ENCODE data around the gene GAS5.
"Not testable (repeated sequence)": the region's sequence is repeated elsewhere in the genome, so short reads cannot be mapped to it uniquely, and the experiment has no call there.

GAS5 gene

DNA sequence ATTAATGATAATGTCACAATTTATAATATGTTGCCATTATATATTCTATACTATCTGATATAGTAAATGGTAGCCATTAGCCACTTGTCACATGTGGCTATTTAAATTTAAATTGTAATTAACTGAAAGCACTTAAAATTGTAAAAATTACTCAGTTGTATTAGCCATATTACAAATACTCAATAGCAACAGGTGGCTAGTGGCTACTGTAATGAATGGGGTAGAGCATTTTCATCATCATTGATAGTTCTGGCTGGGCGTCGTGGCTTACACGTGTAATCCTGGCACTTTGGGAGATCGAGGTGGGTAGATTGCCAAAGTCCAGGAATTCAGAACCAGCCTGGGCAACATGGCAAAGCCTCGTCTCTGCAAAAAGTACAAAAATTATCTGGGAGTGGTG lies 16.9 kb upstream of the GAS5 start:
- Mint-ChIP-seq H3K27ac (no peak overlapping the region), H3K9me3 (no peaks in the 10 kb centered on the region), H3K4me3 (no peak overlapping the region)

GRCh38 chr1:173881117-173881516 lies 13.3 kb upstream of the GAS5 start:
- not testable (repeated sequence) for ATAC-seq, DNase-seq, H3K27me3 Mint-ChIP-seq, H3K9me3 Mint-ChIP-seq, H3K27ac Mint-ChIP-seq, H3K4me1 Mint-ChIP-seq, H3K4me3 Mint-ChIP-seq
- H3K36me3 Mint-ChIP-seq (ENCODE audit: low read depth): peaks cover 24% of the 10 kb centered on the region

More for the DNA sequence above, 16.9 kb upstream of the GAS5 start:
- DNase-seq (no peak), ATAC-seq (no peak)
- H3K27me3 Mint-ChIP-seq: no peaks in the 10 kb centered on the region
- peaks cover 17% of the 10 kb centered on the region for H3K4me1 Mint-ChIP-seq
- peaks cover 34% of the 10 kb centered on the region for H3K36me3 Mint-ChIP-seq (ENCODE audit: low read depth)

- Mint-ChIP-seq H3K9me3 (no peaks in the 10 kb centered on the region), H3K4me1 (peaks cover 2% of the 10 kb centered on the region), H3K27me3 (no peaks in the 10 kb centered on the region), H3K27ac (no peak overlapping the region), H3K36me3 (ENCODE audit: low read depth) (peaks cover 29% of the 10 kb centered on the region), H3K4me3 (no peak overlapping the region)
- DNase-seq (no peak), ATAC-seq (no peak)
Observed at GRCh38 chr1:173878251-173878650, 10.5 kb upstream of the GAS5 start.

DNA sequence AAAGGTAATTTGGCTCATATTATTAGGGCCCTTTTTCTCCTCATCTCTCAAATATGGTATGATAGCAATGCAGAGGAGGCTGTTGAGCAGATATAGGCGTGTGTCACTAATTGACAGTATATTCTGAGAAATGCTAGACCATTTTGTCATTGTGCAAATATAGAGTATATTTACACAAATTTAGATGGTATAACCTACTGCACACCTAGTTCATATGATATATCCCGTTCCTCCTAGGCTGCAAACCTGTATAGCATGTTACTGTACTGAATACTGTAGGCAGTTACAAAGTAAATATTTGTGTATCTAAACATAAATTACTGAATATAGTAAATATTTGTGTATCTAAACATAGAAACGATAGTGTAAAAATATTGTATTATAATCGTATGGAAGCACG lies 8.9 kb upstream of the GAS5 start:
- no peaks in the 10 kb centered on the region for H3K9me3 Mint-ChIP-seq
- ATAC-seq (no peak), DNase-seq (no peak)
- peaks cover 33% of the 10 kb centered on the region for H3K36me3 Mint-ChIP-seq (ENCODE audit: low read depth)
- no peaks in the 10 kb centered on the region for H3K27me3 Mint-ChIP-seq
- no peak overlapping the region for H3K27ac Mint-ChIP-seq
- no peak overlapping the region for H3K4me3 Mint-ChIP-seq
- peaks cover 8% of the 10 kb centered on the region for H3K4me1 Mint-ChIP-seq

DNA sequence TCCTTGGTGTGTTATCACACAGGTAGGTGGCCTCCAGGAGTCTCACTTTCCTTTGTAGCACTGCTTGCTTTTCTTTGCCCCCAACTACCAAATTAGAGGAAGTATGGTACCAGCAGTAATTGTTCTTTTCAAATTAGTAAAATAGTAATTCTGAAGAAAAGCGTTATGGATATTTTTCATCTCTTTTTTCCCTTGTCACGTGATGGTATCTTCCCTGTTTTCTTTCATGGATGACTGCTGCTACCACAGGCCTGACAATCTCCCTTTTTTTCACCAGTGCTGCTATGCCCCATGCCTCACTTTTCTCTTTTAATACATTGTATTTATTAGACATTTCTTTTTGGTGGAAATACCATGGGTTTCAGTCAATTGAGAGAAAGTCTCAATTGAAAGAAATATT lies 3.7 kb upstream of the GAS5 start:
- peaks cover 36% of the 10 kb centered on the region for H3K36me3 Mint-ChIP-seq (ENCODE audit: low read depth)

GRCh38 chr1:173871091-173871490 lies 3.3 kb upstream of the GAS5 start:
- Mint-ChIP-seq H3K9me3 (no peaks in the 10 kb centered on the region), H3K27me3 (peaks cover 8% of the 10 kb centered on the region), H3K4me3 (peak overlapping the region; percentile 99), H3K27ac (peak overlapping the region; percentile 60), H3K36me3 (ENCODE audit: low read depth) (peaks cover 40% of the 10 kb centered on the region), H3K4me1 (peaks cover 53% of the 10 kb centered on the region)
- no peak for ATAC-seq
- DNase-seq: no peak

More for the DNA sequence above, 3.7 kb upstream of the GAS5 start:
- peaks cover 49% of the 10 kb centered on the region for H3K4me1 Mint-ChIP-seq
- H3K27ac Mint-ChIP-seq: peak overlapping the region; percentile 7
- no peaks in the 10 kb centered on the region for H3K9me3 Mint-ChIP-seq
- no peak for ATAC-seq
- H3K4me3 Mint-ChIP-seq: no peak overlapping the region
- DNase-seq: no peak
- peaks cover 6% of the 10 kb centered on the region for H3K27me3 Mint-ChIP-seq

- Mint-ChIP-seq H3K9me3 (no peaks in the 10 kb centered on the region), H3K27ac (peak overlapping the region; percentile 60), H3K36me3 (ENCODE audit: low read depth) (peaks cover 44% of the 10 kb centered on the region), H3K4me3 (peak overlapping the region; percentile 99), H3K4me1 (peaks cover 58% of the 10 kb centered on the region), H3K27me3 (peaks cover 8% of the 10 kb centered on the region)
- ATAC-seq (no peak), DNase-seq (peak; percentile 20)
Observed at GRCh38 chr1:173870252-173871075, 2.7 kb upstream of the GAS5 start.

DNA sequence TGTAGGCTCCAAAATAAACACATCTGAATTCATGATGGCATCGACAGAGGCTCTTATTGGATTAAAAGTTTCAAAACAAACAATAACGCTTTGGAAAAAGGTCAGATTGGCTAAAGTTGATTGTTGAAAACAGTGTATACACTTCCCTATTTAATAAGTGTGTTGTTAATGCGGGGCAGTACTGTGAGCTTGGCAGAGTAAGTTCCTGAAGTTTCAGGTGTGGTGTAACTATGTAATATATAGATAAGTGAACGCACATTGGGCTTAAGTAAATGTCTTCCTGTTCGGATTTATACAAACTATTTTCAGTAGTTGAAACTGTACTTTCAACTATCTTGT lies 1.2 kb upstream of the GAS5 start:
- peaks cover 8% of the 10 kb centered on the region for H3K27me3 Mint-ChIP-seq
- H3K36me3 Mint-ChIP-seq (ENCODE audit: low read depth): peaks cover 54% of the 10 kb centered on the region
- peaks cover 71% of the 10 kb centered on the region for H3K4me1 Mint-ChIP-seq
- no peaks in the 10 kb centered on the region for H3K9me3 Mint-ChIP-seq
- peak overlapping the region; percentile 99 for H3K4me3 Mint-ChIP-seq
- no peak for ATAC-seq
- no peak for DNase-seq
- H3K27ac Mint-ChIP-seq: peak overlapping the region; percentile 100

DNA sequence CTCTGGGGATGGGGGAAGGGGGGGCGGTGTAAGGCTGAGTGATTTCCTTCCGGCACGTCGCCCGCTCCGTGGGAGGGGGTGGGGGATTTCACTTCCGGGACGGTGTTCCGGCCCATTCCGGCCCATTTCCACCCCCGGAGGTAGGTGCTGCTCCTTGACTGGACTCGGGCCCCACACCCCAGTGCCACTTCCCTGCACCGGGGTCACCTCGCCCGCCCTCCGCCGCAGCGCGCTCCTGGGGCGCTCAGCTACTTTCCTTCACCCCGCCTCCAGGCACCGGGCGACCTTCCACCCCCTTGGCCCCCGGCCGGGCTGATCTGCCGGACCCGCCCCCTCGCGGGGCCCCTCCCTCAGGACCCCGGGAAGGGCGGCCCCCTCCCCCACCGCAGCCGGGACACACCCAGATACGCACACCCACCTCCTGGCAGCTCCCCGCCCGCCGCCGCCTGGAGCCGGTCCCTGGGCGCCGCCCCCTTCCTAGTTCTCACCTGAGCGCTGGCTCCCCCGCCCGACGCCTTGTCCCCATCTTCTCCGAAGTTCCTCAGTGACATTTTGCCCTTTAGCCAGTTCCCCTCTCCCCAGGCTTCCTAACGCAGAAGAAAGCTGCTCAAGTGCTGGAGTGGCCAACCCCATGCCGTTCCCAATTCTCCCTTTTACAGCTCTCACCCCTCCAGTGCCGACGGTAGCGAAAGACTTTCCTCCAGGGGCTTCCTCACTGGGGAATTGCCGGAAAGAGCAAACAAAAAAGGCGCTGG lies 654 bp upstream of the GAS5 start, which contains the start of gene ZBTB37:
Gene ZBTB37 (plus strand): TSS at position 115 of the 755 bp plus-strand sequence. CDS start 1,846 bp downstream, outside the sequence.
- H3K27ac Mint-ChIP-seq: peak within 1 kb of the TSS; percentile 100
- H3K36me3 Mint-ChIP-seq (ENCODE audit: low read depth): peaks cover 56% of the 10 kb centered on the region
- peak; percentile 67 for ATAC-seq
- peaks cover 8% of the 10 kb centered on the region for H3K27me3 Mint-ChIP-seq
- peak; percentile 96 for DNase-seq
- no peaks in the 10 kb centered on the region for H3K9me3 Mint-ChIP-seq
- peak within 1 kb of the TSS; percentile 99 for H3K4me3 Mint-ChIP-seq
- H3K4me1 Mint-ChIP-seq: peaks cover 77% of the 10 kb centered on the region

- peaks cover 8% of the 10 kb centered on the region for H3K27me3 Mint-ChIP-seq
- H3K9me3 Mint-ChIP-seq: no peaks in the 10 kb centered on the region
- peaks cover 75% of the 10 kb centered on the region for H3K4me1 Mint-ChIP-seq
- H3K36me3 Mint-ChIP-seq (ENCODE audit: low read depth): peaks cover 60% of the 10 kb centered on the region
- peak overlapping the region; percentile 99 for H3K4me3 Mint-ChIP-seq
- no peak for ATAC-seq
- peak; percentile 35 for DNase-seq
- H3K27ac Mint-ChIP-seq: peak overlapping the region; percentile 100
Observed at GRCh38 chr1:173867141-173867752, 542 bp downstream of the GAS5 start.

DNA sequence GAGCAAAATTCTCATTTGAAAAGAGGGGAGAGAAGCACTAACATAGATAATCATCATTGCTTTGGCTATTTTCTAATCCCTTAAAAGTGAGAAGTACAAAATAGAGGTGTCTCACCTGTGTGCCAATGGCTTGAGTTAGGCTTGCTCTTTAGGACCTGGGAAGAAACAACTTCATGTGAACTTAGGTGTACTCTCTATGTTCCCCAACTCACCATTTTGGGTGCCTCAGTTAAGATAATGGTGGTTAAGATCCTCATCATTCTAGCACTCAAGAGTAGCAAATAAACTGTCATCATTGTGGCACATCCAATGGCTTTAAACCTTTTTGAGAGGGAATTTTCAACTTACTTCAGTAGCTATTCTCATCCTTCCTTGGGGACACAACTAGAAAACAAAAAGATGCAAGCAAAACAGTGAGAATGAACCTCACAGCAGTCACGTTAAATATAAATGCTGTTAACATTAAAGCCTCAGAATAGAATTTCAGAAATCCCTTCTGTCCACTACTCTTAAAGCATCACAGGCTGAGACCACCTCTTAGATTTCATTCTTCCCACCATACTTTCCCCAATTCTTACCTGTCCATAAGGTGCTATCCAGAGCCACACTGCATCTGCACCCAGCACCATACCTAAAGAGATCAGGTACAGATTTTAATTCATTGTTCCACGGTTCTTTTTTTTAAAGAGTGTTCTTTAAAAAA lies 1.2 kb downstream of the GAS5 start:
- peaks cover 73% of the 10 kb centered on the region for H3K4me1 Mint-ChIP-seq
- no peak for DNase-seq
- peak overlapping the region; percentile 100 for H3K27ac Mint-ChIP-seq
- no peaks in the 10 kb centered on the region for H3K9me3 Mint-ChIP-seq
- peak overlapping the region; percentile 99 for H3K4me3 Mint-ChIP-seq
- H3K27me3 Mint-ChIP-seq: peaks cover 8% of the 10 kb centered on the region
- peaks cover 66% of the 10 kb centered on the region for H3K36me3 Mint-ChIP-seq (ENCODE audit: low read depth)
- ATAC-seq: no peak

DNA sequence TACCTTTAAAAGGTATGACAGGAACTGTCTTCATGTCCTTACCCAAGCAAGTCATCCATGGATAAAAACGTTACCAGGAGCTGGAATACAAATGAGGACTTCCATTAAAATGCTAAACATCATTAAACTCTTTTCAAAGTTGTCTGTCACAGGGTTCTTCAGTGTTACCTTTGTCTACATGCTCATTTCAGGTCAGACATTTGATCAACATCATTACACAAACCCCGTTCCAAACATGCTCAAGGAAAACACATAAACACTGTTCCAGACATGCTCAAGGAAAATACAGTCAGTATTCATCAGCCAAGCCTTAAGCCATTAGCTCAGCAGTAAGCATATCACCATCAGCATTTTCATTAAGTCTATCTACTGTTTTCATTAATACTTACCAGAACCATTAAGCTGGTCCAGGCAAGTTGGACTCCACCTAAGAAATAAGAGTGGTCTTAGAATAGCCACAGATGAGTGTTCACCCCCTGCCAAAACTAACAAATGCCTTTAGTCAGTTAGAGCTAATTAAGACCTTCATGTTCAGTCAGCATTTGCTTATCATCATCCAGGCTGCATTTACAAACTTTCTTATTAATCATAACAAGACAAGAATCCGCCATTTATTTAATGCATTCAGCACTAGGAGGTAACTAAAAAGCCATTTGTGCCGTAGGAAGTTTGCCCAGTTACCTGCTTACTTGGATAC lies 2.2 kb downstream of the GAS5 start:
- peaks cover 62% of the 10 kb centered on the region for H3K36me3 Mint-ChIP-seq (ENCODE audit: low read depth)
- DNase-seq (no peak), ATAC-seq (no peak)
- peak overlapping the region; percentile 100 for H3K27ac Mint-ChIP-seq
- H3K4me3 Mint-ChIP-seq: peak overlapping the region; percentile 99
- no peaks in the 10 kb centered on the region for H3K9me3 Mint-ChIP-seq
- H3K27me3 Mint-ChIP-seq: peaks cover 8% of the 10 kb centered on the region
- H3K4me1 Mint-ChIP-seq: peaks cover 63% of the 10 kb centered on the region

DNA sequence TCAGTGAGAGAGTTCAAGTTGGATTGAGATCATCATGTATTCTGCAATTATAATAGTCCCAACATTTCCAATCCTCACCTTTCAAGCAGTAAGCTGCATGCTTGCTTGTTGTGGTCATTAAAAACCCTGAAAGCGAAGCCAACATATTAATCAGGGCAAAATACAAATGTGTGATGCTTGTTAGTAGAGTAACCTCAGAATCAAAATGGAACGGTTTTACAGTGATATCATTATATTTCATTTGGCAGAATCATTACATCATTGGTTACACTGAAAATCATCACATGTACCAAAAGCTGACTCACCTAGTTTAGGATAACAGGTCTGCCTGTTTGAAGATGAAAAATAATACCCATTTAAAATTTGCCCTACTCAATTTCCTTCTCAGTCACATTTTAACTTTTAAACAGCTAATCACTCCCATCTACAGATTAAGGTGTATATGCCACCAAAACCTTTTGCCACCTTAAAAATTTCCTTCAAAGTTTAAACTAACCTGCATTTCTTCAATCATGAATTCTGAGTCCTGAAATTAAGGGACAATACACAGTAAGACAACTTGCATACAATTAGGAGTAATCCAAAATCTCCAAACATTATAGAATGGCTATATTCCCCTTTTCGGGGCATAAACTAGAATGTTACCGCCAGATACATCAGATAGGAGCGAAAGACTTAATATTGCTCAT lies 3.5 kb downstream of the GAS5 start:
- H3K27ac Mint-ChIP-seq: peak overlapping the region; percentile 100
- peaks cover 8% of the 10 kb centered on the region for H3K27me3 Mint-ChIP-seq
- H3K4me1 Mint-ChIP-seq: peaks cover 52% of the 10 kb centered on the region
- ATAC-seq: no peak
- no peaks in the 10 kb centered on the region for H3K9me3 Mint-ChIP-seq
- peaks cover 67% of the 10 kb centered on the region for H3K36me3 Mint-ChIP-seq (ENCODE audit: low read depth)
- peak overlapping the region; percentile 99 for H3K4me3 Mint-ChIP-seq
- no peak for DNase-seq

Measured in activated naive CD8-positive, alpha-beta T cell treated with anti-CD3 and anti-CD28 coated beads, Interleukin-2, amount 50 U/mL, for 24 hours (primary cell).